Measurements from ENCODE around the gene GID4. TPM values are rescaled to one million over a fixed set of nuclear protein-coding genes. Genes with fewer than 3 reads are reported as not detected.

Gene GID4
- total RNA-seq, 6 donors from 2014 or later: 6.3 to 17.1 (median 9.8) TPM

DNA sequence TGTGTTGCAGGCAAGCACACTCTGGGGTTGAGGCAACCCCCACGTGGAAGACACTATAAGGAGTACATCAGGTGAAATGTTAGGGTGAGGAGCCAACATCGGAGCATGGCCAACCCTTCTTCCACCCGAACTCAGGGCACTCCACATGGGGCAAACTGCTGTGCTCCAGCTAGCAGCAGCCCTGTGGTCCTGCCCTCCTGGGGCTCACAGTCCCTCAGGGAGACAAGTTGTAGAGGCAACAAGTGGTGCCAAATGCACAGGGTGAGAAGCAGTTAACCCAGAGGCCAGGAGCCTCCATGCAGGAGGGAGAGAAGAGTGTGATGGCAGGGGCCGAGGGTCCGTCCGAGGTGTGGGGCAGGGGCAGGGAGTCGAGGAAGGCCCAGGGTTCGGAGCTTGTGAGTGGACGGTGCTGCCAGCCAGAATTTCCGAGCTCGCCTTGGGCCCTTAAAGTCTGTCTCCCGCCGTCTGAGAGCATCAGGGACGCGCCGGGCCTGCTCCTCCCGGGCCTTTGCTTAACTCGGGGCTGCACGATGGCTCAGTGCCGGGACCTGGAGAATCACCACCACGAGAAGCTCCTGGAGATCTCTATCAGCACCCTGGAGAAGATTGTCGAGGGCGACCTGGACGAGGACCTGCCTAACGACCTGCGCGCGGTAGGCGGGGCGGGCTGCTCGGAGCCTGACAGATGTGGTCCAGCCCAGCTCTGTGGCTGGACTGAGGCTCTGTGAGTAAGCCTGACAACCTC, 32.5 kb upstream of the GID4 start:
- DNase-seq (no peak), ATAC-seq (ENCODE audit: low FRiP score in 2 of 2) (no peak)
- Histone ChIP-seq H3K4me3 (no peak overlapping the region), H3K27ac (no peak overlapping the region), H3K27me3 (no peaks in the 10 kb centered on the region), H3K4me1 (no peaks in the 10 kb centered on the region), H3K9me3 (no peaks in the 10 kb centered on the region), H3K36me3 (peaks cover 0 to 20% (median 8%) of the 10 kb centered on the region in 4 donors)
- no peak for TF ChIP-seq CTCF (IDR thresholded peaks at IDR 0.05)
- no peak for TF ChIP-seq POLR2AphosphoS5 (IDR thresholded peaks at IDR 0.05)
- TF ChIP-seq EP300 (IDR thresholded peaks at IDR 0.05): no peak
- 80 to 88% methylated on average over 15 to 26 of the region's 31 CpGs for WGBS, 2 donors

DNA sequence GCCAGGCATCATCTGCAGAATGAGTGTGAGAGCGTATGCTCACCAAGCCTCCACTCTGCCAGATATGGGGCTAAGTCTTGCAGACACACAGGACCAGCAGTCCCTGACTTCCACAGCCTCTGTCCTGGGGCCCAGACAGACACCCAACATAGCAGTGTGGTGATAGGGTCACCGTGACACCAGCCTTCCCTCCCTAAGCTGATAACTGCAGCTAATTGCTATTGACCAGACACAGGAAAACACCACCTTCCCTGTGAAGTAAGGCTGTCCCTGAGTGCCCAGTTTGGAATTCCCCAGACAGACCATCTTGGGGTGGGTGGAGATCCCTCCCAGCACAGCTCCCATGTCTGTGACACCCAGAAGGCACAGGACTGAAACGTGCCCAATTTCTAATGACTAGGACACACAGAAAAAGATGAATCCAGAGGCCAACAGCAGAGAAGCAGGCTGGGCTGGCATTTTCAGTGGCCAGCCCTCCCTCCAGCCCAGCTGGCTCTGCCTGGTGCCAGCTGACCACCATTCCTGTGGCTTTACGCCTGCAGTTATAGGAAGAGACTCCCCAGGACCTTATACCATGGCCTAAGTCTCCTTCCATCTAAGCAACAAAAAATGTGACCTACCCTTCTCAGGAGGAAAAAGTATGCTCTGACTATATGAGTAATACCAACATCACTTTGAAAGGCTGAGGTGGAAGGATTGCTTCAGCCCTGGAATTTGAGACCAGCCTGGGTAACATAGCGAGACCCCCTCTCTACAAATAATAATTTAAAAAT, 30.5 kb upstream of the GID4 start:
- 75 to 100% methylated on average over 2 to 5 of the region's 5 CpGs for WGBS, 2 donors
- Histone ChIP-seq H3K4me3 (no peak overlapping the region), H3K27me3 (no peaks in the 10 kb centered on the region), H3K4me1 (no peaks in the 10 kb centered on the region), H3K9me3 (no peaks in the 10 kb centered on the region), H3K36me3 (peaks cover 0 to 22% (median 8%) of the 10 kb centered on the region in 4 donors), H3K27ac (no peak overlapping the region)
- DNase-seq (no peak), ATAC-seq (ENCODE audit: low FRiP score in 2 of 2) (no peak)
- TF ChIP-seq POLR2A (IDR thresholded peaks at IDR 0.05) (no peak), EP300 (IDR thresholded peaks at IDR 0.05) (no peak), CTCF (IDR thresholded peaks at IDR 0.05) (no peak), POLR2AphosphoS5 (IDR thresholded peaks at IDR 0.05) (no peak)

DNA sequence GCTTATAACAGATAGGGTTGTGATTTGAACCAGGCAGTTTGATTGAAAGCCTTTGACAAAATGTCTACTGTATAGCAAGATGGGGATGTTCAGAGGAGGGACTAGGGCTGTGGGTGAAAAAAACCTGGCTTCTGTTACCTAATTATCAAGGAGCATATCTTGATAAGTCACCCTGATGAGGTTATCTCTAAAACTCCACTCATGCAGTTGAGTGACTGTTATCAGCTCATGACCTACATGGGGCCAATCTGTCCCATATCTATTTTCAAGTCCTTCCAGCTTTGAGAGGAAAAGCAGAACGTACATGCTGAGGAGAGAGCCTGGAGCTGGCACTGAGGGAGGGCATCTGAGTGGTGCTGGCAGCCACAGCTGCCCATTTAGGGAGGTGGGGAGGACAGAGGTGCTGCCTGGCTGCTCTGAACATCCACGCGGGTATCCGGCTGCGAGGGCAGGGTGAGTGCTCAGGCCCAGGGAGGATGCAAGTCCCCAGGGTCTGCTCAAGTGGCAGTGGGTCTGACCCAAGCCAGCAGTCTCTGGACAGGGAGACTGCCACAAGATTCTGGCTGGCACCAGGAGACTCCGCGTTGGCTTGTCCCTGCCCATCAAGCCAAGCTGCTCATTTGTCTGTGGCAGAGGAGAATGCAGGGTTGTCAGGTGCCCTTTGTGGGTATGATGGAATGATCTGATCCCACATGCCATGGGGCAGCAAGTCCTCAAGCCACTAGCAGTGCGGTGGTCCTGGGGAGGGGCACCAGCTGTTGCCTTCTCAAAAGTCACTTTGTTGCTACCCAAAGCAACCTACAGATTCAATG, 29.4 kb upstream of the GID4 start:
- WGBS, 2 donors: 77 to 97% methylated on average over 8 of the region's 8 CpGs
- no peaks in the 10 kb centered on the region for H3K9me3 ChIP-seq
- no peaks in the 10 kb centered on the region for H3K4me1 ChIP-seq
- ATAC-seq (ENCODE audit: low FRiP score in 2 of 2): no peak
- DNase-seq: no peak
- TF ChIP-seq CTCF (IDR thresholded peaks at IDR 0.05): no peak
- TF ChIP-seq EP300 (IDR thresholded peaks at IDR 0.05): no peak
- TF ChIP-seq POLR2AphosphoS5 (IDR thresholded peaks at IDR 0.05): no peak
- TF ChIP-seq POLR2A (IDR thresholded peaks at IDR 0.05): no peak
- H3K27me3 ChIP-seq: no peaks in the 10 kb centered on the region
- no peak overlapping the region for H3K27ac ChIP-seq
- no peak overlapping the region for H3K4me3 ChIP-seq
- H3K36me3 ChIP-seq: peaks cover 0 to 19% (median 9%) of the 10 kb centered on the region in 4 donors

GRCh38 chr17:18011286-18011685, 27.9 kb upstream of the GID4 start:
- no peak overlapping the region for H3K4me3 ChIP-seq
- H3K27me3 ChIP-seq: no peaks in the 10 kb centered on the region
- ATAC-seq (ENCODE audit: low FRiP score in 2 of 2) (no peak), DNase-seq (no peak)
- 89 to 92% methylated on average over 3 to 5 of the region's 5 CpGs for WGBS, 2 donors
- no peaks in the 10 kb centered on the region for H3K4me1 ChIP-seq
- H3K27ac ChIP-seq: no peak overlapping the region
- H3K9me3 ChIP-seq: no peaks in the 10 kb centered on the region
- peaks cover 0 to 32% (median 16%) of the 10 kb centered on the region in 4 donors for H3K36me3 ChIP-seq
- TF ChIP-seq POLR2AphosphoS5 (IDR thresholded peaks at IDR 0.05): no peak
- TF ChIP-seq CTCF (IDR thresholded peaks at IDR 0.05): no peak
- TF ChIP-seq EP300 (IDR thresholded peaks at IDR 0.05): no peak
- no peak for TF ChIP-seq POLR2A (IDR thresholded peaks at IDR 0.05)
